Frontal cortex (tissue), 4 donors: ENCODE measurements around the gene PIGQ. TPM values are rescaled to one million over a fixed set of nuclear protein-coding genes. Genes with fewer than 3 reads are reported as not detected.
A peak's percentile ranks its signal among the peaks of the same experiment; 100 is the strongest.

Source experiments
- DNase-seq, 2 donors: peaks; one replicate each; pipeline ENCODE4 v3.0.0; 2012; ENCODE audit warnings: low spot score in 2 of 2
- FAIRE-seq: peaks from 2 replicates; lab custom pipeline; 2012; peaks lifted over from hg19 to GRCh38; lab: Jason Lieb, UNC
- total RNA-seq: library from RNA; depleted of rRNA; stranded (reverse); fragments of >200 nt; gene quantifications from one replicate; pipeline ENCODE4 v1.2.3, GENCODE V29; 2014
- donor health status: control.
- donor health status: control.
- donor health status: control.

Gene PIGQ
- 16.7 TPM for total RNA-seq

DNA sequence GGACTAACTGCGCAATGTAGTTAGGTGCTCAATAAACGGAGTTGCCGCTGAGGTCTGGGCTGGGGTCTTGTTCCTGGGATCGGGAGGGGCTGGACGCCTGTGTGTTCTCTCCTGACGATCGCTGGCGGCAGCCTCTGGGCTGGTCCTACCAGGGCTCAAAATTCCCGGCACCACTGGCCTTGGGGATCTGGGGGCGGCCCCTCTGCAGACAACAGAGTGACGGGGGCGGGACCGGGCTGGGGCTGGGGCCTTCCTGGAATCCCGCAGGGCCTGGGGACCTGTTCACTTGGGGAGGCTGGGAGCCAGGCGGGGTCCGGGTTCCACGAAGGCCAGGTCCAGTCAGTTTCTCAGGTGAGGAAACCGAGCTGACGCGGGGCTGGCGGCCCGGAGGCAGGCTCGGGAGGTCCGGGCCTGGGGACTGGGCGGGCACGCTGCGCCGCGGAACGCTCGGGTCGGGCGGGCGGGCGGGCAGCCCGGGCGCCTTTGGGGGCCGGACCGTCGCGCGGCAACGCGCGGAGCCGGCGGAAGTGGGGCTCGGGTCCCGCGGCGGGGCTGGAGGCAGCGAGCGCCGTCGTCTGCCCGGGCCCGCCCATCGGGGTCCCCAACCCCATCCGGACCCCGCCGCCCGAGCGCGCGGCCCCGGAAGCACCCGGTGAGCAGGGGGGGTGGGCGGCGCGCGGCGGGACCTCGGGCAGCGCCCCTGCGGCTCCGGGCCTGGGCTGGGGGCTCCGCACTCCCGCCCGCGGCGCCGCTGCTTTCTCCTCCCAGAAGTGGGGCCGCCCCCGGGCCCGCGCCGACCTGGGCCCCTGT, at the start of gene PIGQ:
Gene PIGQ (plus strand): TSS at position 524 of the 810 bp plus-strand sequence. CDS start 4,107 bp downstream, outside the sequence.
- FAIRE-seq: no peak
- peak; percentile 93 to 94 for DNase-seq

- no peak for FAIRE-seq
- DNase-seq: no peak
Observed at GRCh38 chr16:520847-521246, 48.9 kb upstream of the PIGQ start.

DNA sequence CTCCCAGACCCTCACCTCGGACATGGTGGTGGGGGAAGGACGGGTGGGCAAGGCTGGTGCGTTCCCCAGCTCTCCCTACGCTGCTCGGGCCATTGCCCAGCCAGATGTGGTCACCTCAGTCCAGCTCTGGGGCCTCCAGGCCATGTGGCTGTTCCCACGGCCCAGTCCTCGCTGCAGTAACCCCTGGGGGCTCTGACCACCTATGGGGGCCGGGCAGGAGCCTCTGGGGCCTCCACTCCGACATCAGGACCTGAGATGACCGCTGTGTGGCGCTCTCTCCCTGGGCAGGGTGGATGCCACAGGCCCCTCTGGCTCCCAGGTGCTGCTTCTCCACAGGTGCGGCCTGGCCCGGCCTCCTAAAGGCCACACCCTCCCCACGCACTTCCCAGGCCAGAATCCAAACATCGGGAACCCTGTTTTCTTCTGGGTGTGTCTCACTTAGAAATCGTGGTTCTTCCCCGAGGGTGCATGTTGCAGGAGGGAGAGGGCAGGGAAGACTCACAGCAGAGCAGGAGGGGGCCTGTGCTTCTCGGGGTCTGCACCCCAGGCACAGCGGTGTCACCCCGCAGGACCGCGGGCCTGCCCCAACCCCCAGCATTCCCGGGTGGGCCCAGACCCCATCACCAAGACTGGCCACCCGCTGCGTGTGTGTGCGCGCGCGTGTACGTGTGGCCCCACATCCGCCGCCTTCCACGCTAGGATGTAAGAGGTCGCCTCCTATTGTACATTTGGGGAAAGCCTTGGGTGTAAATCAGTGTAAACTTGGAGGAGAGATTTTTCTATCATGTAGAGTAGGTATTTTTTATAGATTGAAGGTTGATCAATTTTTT, 48.2 kb upstream of the PIGQ start:
- no peak for DNase-seq
- FAIRE-seq: no peak

- FAIRE-seq: no peak
- DNase-seq: no peak
Observed at GRCh38 chr16:522320-523096, 47.3 kb upstream of the PIGQ start.

GRCh38 chr16:523097-523741, 46.5 kb upstream of the PIGQ start:
- FAIRE-seq (no peak), DNase-seq (no peak)

DNA sequence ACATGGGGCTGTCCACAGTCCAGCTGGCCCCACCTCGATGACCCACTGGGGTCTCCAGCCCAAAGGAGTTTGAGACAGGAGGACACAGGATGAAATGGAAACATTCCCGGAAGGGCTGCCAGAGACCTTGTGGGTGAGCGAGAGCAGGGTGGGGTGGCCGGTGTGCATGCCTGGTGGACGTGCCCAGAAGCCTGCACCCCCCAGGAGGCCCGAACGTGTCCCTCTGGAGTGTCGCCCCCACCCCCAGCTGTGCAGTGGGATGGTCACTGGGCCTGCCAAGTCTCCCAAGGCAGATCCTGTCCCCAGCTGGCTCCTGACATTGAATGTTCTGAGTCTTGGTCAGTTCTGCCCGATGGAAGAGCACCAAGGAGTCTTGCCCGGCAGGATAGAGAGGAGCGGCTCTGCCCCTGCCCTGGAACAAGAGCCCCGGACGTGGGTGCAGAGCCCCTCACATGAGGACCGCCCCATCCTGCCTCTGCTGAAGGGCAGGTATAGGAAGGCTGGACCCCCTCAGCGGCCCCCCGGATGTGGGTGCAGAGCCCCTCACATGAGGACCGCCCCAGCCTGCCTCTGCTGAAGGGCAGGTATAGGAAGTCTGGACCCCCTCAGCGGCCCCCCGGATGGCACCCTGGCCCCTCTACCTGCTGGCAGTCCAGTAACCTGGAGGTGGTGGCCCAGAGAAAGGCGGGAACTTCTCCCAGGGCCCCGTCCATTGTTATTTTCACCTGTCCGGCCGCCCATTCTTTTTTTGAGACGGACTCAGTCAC, 45.3 kb upstream of the PIGQ start:
- DNase-seq (no peak), FAIRE-seq (no peak)

GRCh38 chr16:525123-525519, 44.6 kb upstream of the PIGQ start:
- DNase-seq: no peak
- FAIRE-seq: no peak

- FAIRE-seq: no peak
Observed at GRCh38 chr16:525520-526180, 44.1 kb upstream of the PIGQ start.

GRCh38 chr16:526181-527014, 43.4 kb upstream of the PIGQ start:
- DNase-seq (no peak), FAIRE-seq (no peak)

More at GRCh38 chr16:525520-526180, 44.1 kb upstream of the PIGQ start:
- DNase-seq: no peak

DNA sequence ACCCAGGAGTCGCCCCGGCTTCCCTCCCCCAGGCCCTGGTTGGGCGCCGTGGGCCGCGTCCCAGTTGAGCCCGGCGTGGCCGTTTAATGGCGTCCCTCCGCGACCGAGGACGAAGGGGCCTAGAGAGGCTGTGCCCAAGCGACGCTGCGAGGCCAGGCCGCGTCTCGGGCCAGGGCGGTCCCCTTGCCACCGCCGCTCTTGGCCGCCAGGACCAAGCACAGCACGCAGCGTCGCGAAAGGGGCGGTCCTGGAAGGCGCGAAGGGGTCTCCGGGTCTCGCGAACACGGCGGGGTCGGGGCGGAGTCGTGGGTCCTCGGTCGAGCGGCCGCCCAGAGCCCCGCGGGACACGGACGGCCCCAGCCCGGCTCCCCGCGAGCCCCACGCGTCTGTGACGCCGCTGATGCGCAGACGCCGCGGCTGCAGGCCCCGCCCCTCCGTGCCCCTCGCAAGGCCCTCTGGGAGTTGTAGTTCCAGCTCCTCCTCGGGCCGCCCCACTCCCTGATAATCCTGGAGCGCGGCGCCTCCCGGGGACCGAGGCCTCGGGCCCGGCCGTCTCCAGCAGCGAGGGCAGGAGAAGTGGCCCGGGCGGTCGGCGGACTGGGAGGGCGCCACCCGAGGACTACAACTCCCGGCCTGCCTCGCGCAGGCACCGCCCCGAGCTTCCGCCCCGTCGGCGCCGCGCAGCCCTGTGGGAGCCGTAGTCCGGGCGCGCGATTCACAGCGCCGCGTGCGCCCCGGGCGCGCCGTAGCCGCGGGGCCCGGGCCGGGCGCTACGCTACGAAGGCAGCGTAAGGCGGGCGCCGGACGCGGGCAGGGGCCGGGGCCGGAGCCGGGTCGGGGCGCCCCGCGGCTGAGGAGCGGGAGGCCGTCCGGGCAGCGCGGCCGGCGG, 42.5 kb upstream of the PIGQ start, which contains the start of gene CAPN15:
Gene CAPN15 (plus strand): TSS at position 698 of the 889 bp plus-strand sequence. CDS start 19,127 bp downstream, outside the sequence.
- peak; percentile 91 to 96 for DNase-seq
- no peak for FAIRE-seq

- no peak for FAIRE-seq
- DNase-seq: no peak
Observed at GRCh38 chr16:528111-529011, 41.4 kb upstream of the PIGQ start.

GRCh38 chr16:529012-529575, 40.7 kb upstream of the PIGQ start:
- no peak for FAIRE-seq
- DNase-seq: no peak

DNA sequence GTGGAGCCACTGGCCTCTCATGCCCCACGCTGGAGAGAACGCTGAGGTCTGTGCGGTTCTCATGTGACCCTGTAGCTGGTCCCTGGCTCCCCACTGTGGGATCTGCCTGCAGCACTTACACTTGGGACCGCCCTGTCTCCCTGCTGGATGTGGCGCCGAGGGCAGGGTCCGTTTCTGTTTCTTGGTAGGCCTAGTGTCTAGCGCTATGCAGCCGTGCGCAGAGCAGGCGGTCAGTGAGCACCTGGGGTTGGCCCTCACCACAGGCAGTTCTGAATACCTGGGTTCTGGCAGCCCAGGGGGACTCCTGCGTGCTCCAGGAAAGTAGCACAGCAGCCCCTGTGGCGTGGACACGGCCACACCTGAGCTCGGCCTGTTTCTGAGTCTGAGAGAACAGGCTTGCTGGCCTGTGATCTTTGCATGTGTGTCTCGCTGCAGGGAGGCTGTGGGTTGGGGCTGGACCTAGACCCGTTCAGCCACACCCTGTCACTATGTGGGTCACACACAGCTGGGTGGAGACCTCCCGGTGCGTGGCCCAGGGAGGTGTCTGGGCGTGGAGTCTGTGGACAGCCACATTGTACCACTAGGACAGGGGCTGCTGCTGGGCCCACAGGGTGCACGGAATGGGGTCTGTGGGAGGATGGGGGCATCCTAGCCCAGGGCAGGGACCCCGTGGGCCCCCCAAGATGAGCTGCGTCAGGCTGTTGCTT, 39.5 kb upstream of the PIGQ start:
- FAIRE-seq: no peak
- no peak for DNase-seq

- DNase-seq (no peak), FAIRE-seq (no peak)
Observed at GRCh38 chr16:531494-532125, 38.2 kb upstream of the PIGQ start.
